Kidney epithelial cell (primary cell): Measurements from ENCODE around the gene RORB. TPM values are rescaled to one million over a fixed set of nuclear protein-coding genes. Genes with fewer than 3 reads are reported as not detected.

ENCODE experiments used
- DNase-seq: peaks from one replicate; pipeline ENCODE4 v3.0.0-alpha.2; 2010; ENCODE audit warnings: low read depth
- H3K27me3 ChIP-seq: 2 replicates; pipeline ENCODE4 v1.6.0; 2011; ENCODE audit warnings: low read length; ENCODE audit not compliant: control insufficient read depth, insufficient read depth
- H3K36me3 ChIP-seq: 2 replicates; pipeline ENCODE4 v1.5.1; 2011; ENCODE audit warnings: low read length; ENCODE audit not compliant: control insufficient read depth, insufficient read depth
- H3K4me3 ChIP-seq: 2 replicates; pipeline ENCODE4 v1.5.1; 2011; ENCODE audit warnings: low read depth, mild to moderate bottlenecking, control low read depth, low read length
- total RNA-seq: library from RNA; depleted of rRNA; stranded (reverse); fragments of >200 nt; gene quantifications from 2 replicates; pipeline ENCODE4 v1.2.3, GENCODE V29; 2015
- TF ChIP-seq, protein P1 (sequence below): IDR thresholded peaks from 2 replicates; pipeline ENCODE4 v1.5.1; 2011; ENCODE audit warnings: mild to moderate bottlenecking, moderate library complexity, low read length, control low read depth, inconsistent platforms; ENCODE audit not compliant: insufficient read depth, poor library complexity, severe bottlenecking

RORB gene
- total RNA-seq, 1 donor from 2014 or later, result not detected

DNA sequence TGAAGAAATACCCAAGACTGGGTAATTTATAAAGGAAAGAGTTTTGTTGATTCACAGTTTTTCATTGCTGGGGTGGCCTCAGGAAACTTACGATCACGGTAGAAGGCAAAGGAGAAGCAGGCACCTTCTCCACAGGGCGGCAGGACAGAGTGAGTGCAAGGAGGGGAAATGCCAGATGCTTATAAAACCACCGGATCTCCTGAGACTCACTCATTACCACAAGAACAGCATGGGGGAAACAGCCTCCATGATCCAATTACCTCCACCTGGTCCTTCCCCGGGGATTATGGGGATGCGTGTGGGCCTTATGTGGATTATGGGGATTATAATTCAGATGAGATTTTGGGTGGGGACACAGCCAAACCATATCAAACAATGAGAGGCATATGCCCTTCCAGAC lies 18.5 kb upstream of the RORB start:
- DNase-seq, result no peak
- H3K27me3 ChIP-seq, result no peaks in the 10 kb centered on the region
- no peaks in the 10 kb centered on the region for H3K36me3 ChIP-seq
- H3K4me3 ChIP-seq, result no peak overlapping the region
- TF ChIP-seq, protein P1, sequence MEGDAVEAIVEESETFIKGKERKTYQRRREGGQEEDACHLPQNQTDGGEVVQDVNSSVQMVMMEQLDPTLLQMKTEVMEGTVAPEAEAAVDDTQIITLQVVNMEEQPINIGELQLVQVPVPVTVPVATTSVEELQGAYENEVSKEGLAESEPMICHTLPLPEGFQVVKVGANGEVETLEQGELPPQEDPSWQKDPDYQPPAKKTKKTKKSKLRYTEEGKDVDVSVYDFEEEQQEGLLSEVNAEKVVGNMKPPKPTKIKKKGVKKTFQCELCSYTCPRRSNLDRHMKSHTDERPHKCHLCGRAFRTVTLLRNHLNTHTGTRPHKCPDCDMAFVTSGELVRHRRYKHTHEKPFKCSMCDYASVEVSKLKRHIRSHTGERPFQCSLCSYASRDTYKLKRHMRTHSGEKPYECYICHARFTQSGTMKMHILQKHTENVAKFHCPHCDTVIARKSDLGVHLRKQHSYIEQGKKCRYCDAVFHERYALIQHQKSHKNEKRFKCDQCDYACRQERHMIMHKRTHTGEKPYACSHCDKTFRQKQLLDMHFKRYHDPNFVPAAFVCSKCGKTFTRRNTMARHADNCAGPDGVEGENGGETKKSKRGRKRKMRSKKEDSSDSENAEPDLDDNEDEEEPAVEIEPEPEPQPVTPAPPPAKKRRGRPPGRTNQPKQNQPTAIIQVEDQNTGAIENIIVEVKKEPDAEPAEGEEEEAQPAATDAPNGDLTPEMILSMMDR, result no peak

DNA sequence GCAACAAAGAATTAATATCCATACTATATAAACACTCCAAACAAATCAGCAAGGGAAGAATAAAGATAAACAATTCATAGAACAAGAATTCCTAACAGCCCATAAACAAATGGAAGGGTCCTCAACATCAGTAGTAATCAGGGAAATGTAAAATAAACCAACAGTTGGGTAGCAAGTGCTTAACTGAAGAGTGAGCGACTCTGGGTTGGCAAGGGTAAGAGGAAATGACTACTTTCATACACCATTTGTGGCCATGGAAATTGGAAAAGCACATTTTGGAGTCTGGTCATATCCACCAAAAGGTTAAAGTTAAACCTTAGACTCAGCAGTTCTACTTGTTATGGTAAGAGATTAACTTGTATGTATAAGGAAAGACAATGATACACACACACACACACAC lies 17.4 kb upstream of the RORB start:
- TF ChIP-seq, protein P1, result no peak
- Histone ChIP-seq H3K36me3 (no peaks in the 10 kb centered on the region), H3K27me3 (no peaks in the 10 kb centered on the region), H3K4me3 (no peak overlapping the region)
- DNase-seq, result no peak

DNA sequence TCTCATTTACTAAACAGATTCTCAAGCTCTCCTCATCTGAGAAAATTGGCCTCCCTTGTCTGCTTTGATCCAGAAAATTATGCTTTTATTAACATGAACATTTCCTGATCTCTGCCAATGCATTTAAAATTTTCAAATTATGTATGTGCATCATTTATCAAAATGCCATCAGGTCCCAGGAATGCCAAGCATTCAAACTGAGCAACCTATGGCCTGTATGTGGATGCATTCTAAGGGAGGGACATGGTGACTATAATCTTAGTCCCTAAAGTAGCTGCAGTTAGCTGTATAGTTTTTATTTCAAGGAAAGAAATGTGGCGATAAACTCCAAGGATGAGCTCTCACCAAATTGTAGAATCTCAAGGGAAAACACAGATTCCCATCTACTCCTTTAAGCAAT lies 9.7 kb upstream of the RORB start:
- no peak for DNase-seq
- H3K4me3 ChIP-seq, result no peak overlapping the region
- H3K27me3 ChIP-seq, result no peaks in the 10 kb centered on the region
- TF ChIP-seq, protein P1, result no peak
- no peaks in the 10 kb centered on the region for H3K36me3 ChIP-seq

DNA sequence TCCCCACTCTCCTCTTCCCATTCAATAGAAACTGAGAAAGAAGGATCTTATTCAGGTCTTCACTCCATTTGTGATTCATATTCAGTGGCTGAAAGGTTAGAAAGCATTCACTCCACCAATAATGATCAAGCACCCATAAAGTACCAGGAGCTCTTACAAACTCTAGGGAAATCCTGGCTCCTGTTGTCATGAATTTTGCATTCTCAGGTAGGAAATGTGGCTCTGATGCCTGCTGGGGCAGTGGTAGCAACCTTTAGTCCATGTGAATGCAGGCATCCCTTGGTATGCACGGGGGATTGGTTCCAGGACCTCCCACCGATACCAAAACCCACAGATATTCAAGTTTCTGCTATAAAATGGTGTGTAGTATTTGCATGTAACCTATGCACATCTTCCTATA lies 3.6 kb upstream of the RORB start:
- peaks cover 12% of the 10 kb centered on the region for H3K27me3 ChIP-seq
- TF ChIP-seq, protein P1, result no peak
- no peak overlapping the region for H3K4me3 ChIP-seq
- DNase-seq, result no peak
- no peaks in the 10 kb centered on the region for H3K36me3 ChIP-seq

DNA sequence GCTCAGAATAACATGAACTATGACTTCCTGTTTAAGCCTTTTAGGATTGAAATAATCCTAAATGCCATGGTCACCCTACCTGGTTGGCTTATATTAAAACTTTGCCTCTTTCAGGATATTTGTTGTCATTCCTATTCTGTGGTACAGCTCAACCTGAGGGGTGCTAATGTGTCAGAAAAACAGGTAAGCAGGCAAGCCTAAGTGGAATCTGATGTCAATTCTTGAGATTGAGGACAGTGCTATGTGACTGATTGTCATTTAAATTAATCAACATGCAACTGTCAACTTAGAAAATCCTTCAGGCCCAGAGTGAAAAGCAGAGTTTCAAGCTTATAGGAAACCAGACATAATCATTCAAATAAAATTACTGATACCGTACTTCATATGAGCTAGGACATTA lies 2.6 kb upstream of the RORB start:
- peaks cover 22% of the 10 kb centered on the region for H3K27me3 ChIP-seq
- H3K36me3 ChIP-seq, result no peaks in the 10 kb centered on the region
- TF ChIP-seq, protein P1, result no peak
- no peak overlapping the region for H3K4me3 ChIP-seq
- DNase-seq, result no peak

DNA sequence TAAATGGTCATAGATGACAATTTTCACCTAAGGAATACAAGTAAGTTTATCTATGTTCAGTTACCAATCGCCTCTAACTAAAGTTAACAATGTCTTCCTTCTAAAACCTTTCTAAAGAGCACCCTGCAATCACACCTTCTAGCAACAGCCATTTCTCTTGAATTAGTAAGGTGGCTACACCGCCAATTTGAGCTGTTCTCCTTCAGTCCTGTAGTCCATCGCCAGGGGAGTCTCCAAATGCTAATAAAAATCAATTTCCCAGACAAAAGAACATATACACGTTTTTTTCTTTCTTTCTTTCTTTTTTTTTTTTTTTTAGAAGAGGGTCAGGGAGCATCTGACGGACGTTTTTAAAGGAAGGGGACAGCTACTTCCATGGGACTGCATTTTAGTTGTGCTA lies 729 bp upstream of the RORB start:
- no peak for DNase-seq
- TF ChIP-seq, protein P1, result no peak
- H3K27me3 ChIP-seq, result peaks cover 39% of the 10 kb centered on the region
- H3K36me3 ChIP-seq, result no peaks in the 10 kb centered on the region
- peak overlapping the region; percentile 51 for H3K4me3 ChIP-seq
